IMR-90 (cell line): Measurements from ENCODE around the gene VEGFA. TPM values are rescaled to one million over a fixed set of nuclear protein-coding genes. Genes with fewer than 3 reads are reported as not detected.

Experiments used
- ATAC-seq: fragments of 200-7000 bp; cut with Tn5 transposase; 2 replicates; pipeline ENCODE4 v1.9.1; 2020; ENCODE audit warnings: low read depth, mild to moderate bottlenecking, moderate library complexity
- BruUV-seq: library from RNA; stranded (reverse); fragments of 400-500 nt; replicated peaks from 2 replicates; lab custom pipeline; 2021; lab: Mats Ljungman, UMichigan
- CTCF ChIA-PET: fragments of 300-600 bp; formaldehyde crosslinking; extraction: SDS; loops from one replicate; lab custom pipeline; 2021; ENCODE audit warnings: antibody characterized with exemption; lab: Yijun Ruan, JAX
- POLR2A ChIA-PET: fragments of 300-600 bp; sonication (Branson Sonifier 250); formaldehyde crosslinking; loops from one replicate; lab custom pipeline; 2022; ENCODE audit warnings: antibody characterized with exemption; ENCODE audit not compliant: unreplicated experiment; lab: Charles Lee
- DNase-seq: peaks from one replicate; pipeline ENCODE4 v3.0.0; 2013
- H2AFZ ChIP-seq: replicated peaks from 2 replicates; pipeline ENCODE3; 2013; ENCODE audit warnings: low read length, mild to moderate bottlenecking; ENCODE audit not compliant: poor library complexity
- H2AK5ac ChIP-seq: 2 replicates; pipeline ENCODE4 v1.6.1; 2013; ENCODE audit warnings: low read depth, low read length, inconsistent platforms
- H2AK9ac ChIP-seq: replicated peaks from 2 replicates; pipeline ENCODE3; 2013; ENCODE audit warnings: mild to moderate bottlenecking, low read depth, low read length, moderate library complexity; ENCODE audit not compliant: poor library complexity
- H2BK120ac ChIP-seq: 2 replicates; pipeline ENCODE4 v1.6.1; 2013; ENCODE audit warnings: low read depth, low read length, inconsistent platforms
- H2BK15ac ChIP-seq: 3 replicates; pipeline ENCODE4 v1.6.1; 2013; ENCODE audit warnings: low read depth, low read length, inconsistent platforms
- H2BK20ac ChIP-seq: 2 replicates; pipeline ENCODE4 v1.6.1; 2013; ENCODE audit warnings: low read depth, mild to moderate bottlenecking, inconsistent platforms, low read length, moderate library complexity
- H2BK5ac ChIP-seq: 2 replicates; pipeline ENCODE4 v1.6.1; 2013; ENCODE audit warnings: mild to moderate bottlenecking, low read depth, low read length, inconsistent platforms; ENCODE audit not compliant: poor library complexity, severe bottlenecking
- H3K14ac ChIP-seq: replicated peaks from 2 replicates; pipeline ENCODE4 v1.6.1; 2013; ENCODE audit warnings: low read depth, low read length, inconsistent platforms
- H3K18ac ChIP-seq: 2 replicates; pipeline ENCODE4 v1.6.1; 2013; ENCODE audit warnings: low read depth, low read length, control low read depth
- H3K23ac ChIP-seq: 2 replicates; pipeline ENCODE4 v1.6.1; 2013; ENCODE audit warnings: low read depth, low read length, inconsistent platforms
- H3K27ac ChIP-seq: 2 replicates; pipeline ENCODE4 v1.5.1; 2013; ENCODE audit warnings: mild to moderate bottlenecking, control low read depth, low read length; ENCODE audit not compliant: insufficient read depth
- H3K27me3 ChIP-seq: 2 replicates; pipeline ENCODE4 v1.6.1; 2013; ENCODE audit warnings: low read length; ENCODE audit not compliant: control insufficient read depth, insufficient read depth
- H3K36me3 ChIP-seq: 2 replicates; pipeline ENCODE4 v1.6.1; 2013; ENCODE audit warnings: low read length, mixed read lengths; ENCODE audit not compliant: control insufficient read depth, insufficient read depth
- H3K4ac ChIP-seq: 2 replicates; pipeline ENCODE4 v1.6.1; 2013; ENCODE audit warnings: low read depth, low read length, inconsistent platforms
- H3K4me1 ChIP-seq: 2 replicates; pipeline ENCODE4 v1.6.1; 2013; ENCODE audit warnings: low read length, mixed read lengths; ENCODE audit not compliant: control insufficient read depth, insufficient read depth
- H3K4me2 ChIP-seq: 2 replicates; pipeline ENCODE4 v1.6.1; 2013; ENCODE audit warnings: low read depth, mild to moderate bottlenecking, control low read depth, low read length, moderate library complexity
- H3K4me3 ChIP-seq: 2 replicates; pipeline ENCODE4 v1.5.1; 2013; ENCODE audit warnings: low read depth, mild to moderate bottlenecking, control low read depth, low read length, moderate library complexity; ENCODE audit not compliant: insufficient read depth
- H3K56ac ChIP-seq: 2 replicates; pipeline ENCODE4 v1.6.1; 2013; ENCODE audit warnings: low read length, inconsistent platforms; ENCODE audit not compliant: insufficient read depth; ENCODE audit errors: extremely low read depth
- H3K79me1 ChIP-seq, 2 experiments: 2 replicates each; pipeline ENCODE4 v1.6.1; 2013; ENCODE audit warnings: low read length in 2 of 2, inconsistent platforms in 1 of 2, low read depth in 1 of 2
- H3K9ac ChIP-seq: 2 replicates; pipeline ENCODE4 v1.6.1; 2013; ENCODE audit warnings: low read depth, low read length, control low read depth
- H3K9me1 ChIP-seq: 2 replicates; pipeline ENCODE4 v1.6.1; 2013; ENCODE audit warnings: low read length, inconsistent platforms; ENCODE audit not compliant: insufficient read depth
- H3K9me3 ChIP-seq: 2 replicates; pipeline ENCODE4 v1.6.1; 2013; ENCODE audit warnings: low read length; ENCODE audit not compliant: control insufficient read depth, insufficient read depth
- H4K20me1 ChIP-seq: 2 replicates; pipeline ENCODE4 v1.6.1; 2013; ENCODE audit warnings: low read length, inconsistent platforms; ENCODE audit not compliant: insufficient read depth
- H4K5ac ChIP-seq: 2 replicates; pipeline ENCODE4 v1.6.1; 2013; ENCODE audit warnings: mild to moderate bottlenecking, low read depth, low read length, control low read depth
- H4K8ac ChIP-seq, 2 experiments: 2 replicates each; pipeline ENCODE4 v1.6.1; 2013; ENCODE audit warnings: low read depth in 2 of 2, low read length in 2 of 2, control low read depth in 1 of 2, inconsistent platforms in 1 of 2
- H4K91ac ChIP-seq: 2 replicates; pipeline ENCODE4 v1.6.1; 2013; ENCODE audit warnings: low read depth, low read length, inconsistent platforms; ENCODE audit not compliant: insufficient read depth
- BHLHE40 ChIP-seq: fragments of 150-350 bp; IDR thresholded peaks from 2 replicates; pipeline ENCODE4 v1.6.1; 2016; ENCODE audit warnings: mild to moderate bottlenecking, low read depth, low read length
- CEBPB ChIP-seq: IDR thresholded peaks from 2 replicates; pipeline ENCODE4 v1.6.1; 2012; ENCODE audit warnings: low read depth, low read length, improper control_type of control experiment
- CHD1 ChIP-seq: IDR thresholded peaks from 2 replicates; pipeline ENCODE4 v1.6.1; 2012; ENCODE audit warnings: low read depth, low read length, improper control_type of control experiment
- CTCF ChIP-seq: conservative IDR thresholded peaks from 2 replicates; pipeline ENCODE4 v1.5.1; 2012; ENCODE audit warnings: mild to moderate bottlenecking, low read depth, low read length, improper control_type of control experiment
- ELK1 ChIP-seq: fragments of 150-350 bp; IDR thresholded peaks from 2 replicates; pipeline ENCODE4 v1.6.1; 2016; ENCODE audit warnings: low read depth, mild to moderate bottlenecking, low read length, moderate library complexity, borderline replicate concordance
- FOS ChIP-seq: fragments of 150-350 bp; IDR thresholded peaks from 2 replicates; pipeline ENCODE4 v1.6.1; 2016; ENCODE audit warnings: low read depth, low read length
- MAFK ChIP-seq: IDR thresholded peaks from 2 replicates; pipeline ENCODE4 v1.6.1; 2012; ENCODE audit warnings: low read depth, low read length, improper control_type of control experiment
- MAZ ChIP-seq: IDR thresholded peaks from 2 replicates; pipeline ENCODE4 v1.6.1; 2012; ENCODE audit warnings: low read depth, mild to moderate bottlenecking, low read length, improper control_type of control experiment, moderate library complexity, borderline replicate concordance
- MXI1 ChIP-seq: IDR thresholded peaks from 2 replicates; pipeline ENCODE4 v1.6.1; 2012; ENCODE audit warnings: low read depth, mild to moderate bottlenecking, low read length, moderate library complexity, borderline replicate concordance
- NFE2L2 ChIP-seq: fragments of 150-350 bp; IDR thresholded peaks from 2 replicates; pipeline ENCODE4 v1.6.1; 2016; ENCODE audit warnings: low read depth, mild to moderate bottlenecking, low read length
- POLR2A ChIP-seq: IDR thresholded peaks from 2 replicates; pipeline ENCODE4 v1.6.1; 2012; ENCODE audit warnings: mild to moderate bottlenecking, low read depth, low read length
- RAD21 ChIP-seq: IDR thresholded peaks from 2 replicates; pipeline ENCODE4 v1.6.1; 2012; ENCODE audit warnings: low read length, improper control_type of control experiment
- RCOR1 ChIP-seq: IDR thresholded peaks from 2 replicates; pipeline ENCODE4 v1.6.1; 2012; ENCODE audit warnings: mild to moderate bottlenecking, low read length, improper control_type of control experiment; ENCODE audit not compliant: insufficient replicate concordance
- RFX5 ChIP-seq: IDR thresholded peaks from 2 replicates; pipeline ENCODE4 v1.8.0; 2012; ENCODE audit warnings: low read depth, mild to moderate bottlenecking, low read length, moderate library complexity
- SMC3 ChIP-seq: fragments of 150-350 bp; IDR thresholded peaks from 2 replicates; pipeline ENCODE4 v1.6.1; 2016; ENCODE audit warnings: low read depth, mild to moderate bottlenecking, antibody characterized with exemption, low read length, moderate library complexity
- USF2 ChIP-seq: fragments of 150-350 bp; IDR thresholded peaks from 2 replicates; pipeline ENCODE4 v1.6.1; 2017; ENCODE audit warnings: mild to moderate bottlenecking, antibody characterized with exemption, low read length, low read depth
- WGBS, 2 experiments: methylation state at CpG; one replicate each; pipeline versions ENCODE4 v1.1.5 to v1.1.7; 2013; ENCODE audit warnings: missing lambda C conversion rate in 2 of 2; ENCODE audit not compliant: insufficient read length in 1 of 2; ENCODE audit errors: extremely low coverage in 2 of 2; 5-methylcytosine and 5-hydroxymethylcytosine counted together
- dilution Hi-C: fragments of 300-500 bp; cut with HindIII; formaldehyde crosslinking; loops from one replicate; pipeline ENCODE4 v1.14.3; 2018; ENCODE audit warnings: low sequenced_read_pairs; ENCODE audit not compliant: unreplicated experiment
- in situ Hi-C: fragments of 300-500 bp; cut with MboI; formaldehyde crosslinking; loops from 3 replicates; pipeline ENCODE4 v1.14.3; 2019; ENCODE audit warnings: low sequenced_read_pairs, inconsistent platforms, mixed read lengths
- intact Hi-C: fragments of 100-400 bp; cut with micrococcal nuclease; formaldehyde crosslinking; loops from 2 replicates; pipeline ENCODE4 v1.10.0; 2022
- polyA plus RNA-seq, 3 experiments: library from polyadenylated mRNA; depleted of rRNA; stranded (reverse); fragments of >200 nt; gene quantifications; 2 replicates each; pipeline ENCODE4 v1.2.3, GENCODE V29; 2012; ENCODE audit warnings: low replicate concordance in 1 of 3
- total RNA-seq: library from RNA; depleted of rRNA; stranded (reverse); fragments of >200 nt; gene quantifications from 2 replicates; pipeline ENCODE4 v1.2.3, GENCODE V29; 2012

The VEGFA gene
- total and polyA plus RNA-seq, 2 of the 4 experiments (the other 2 are of a cell fraction): 190 to 234 TPM

GRCh38 chr6:43728586-43728985 lies 41.4 kb upstream of the VEGFA start:
- no peak overlapping the region for H3K27ac ChIP-seq
- H3K9ac ChIP-seq: no peak overlapping the region
- ChIA-PET POLR2A (no interaction called here), CTCF (no interaction called here)
- peaks cover 13% of the 10 kb centered on the region; the same call in 1 of the 2 replicates for H3K9me1 ChIP-seq
- no peak overlapping the region for H2BK120ac ChIP-seq
- H3K36me3 ChIP-seq: no peaks in the 10 kb centered on the region
- H2AFZ ChIP-seq: no peak overlapping the region
- no peak overlapping the region for H2BK5ac ChIP-seq
- no peaks in the 10 kb centered on the region for H3K79me1 ChIP-seq
- no peak overlapping the region for H2BK20ac ChIP-seq
- H3K4me3 ChIP-seq: no peak overlapping the region
- H4K5ac ChIP-seq: no peak overlapping the region
- intact Hi-C loops (no loop called here), in situ Hi-C loops (no loop called here), dilution Hi-C loops (no loop called here)
- ATAC-seq (no peak), DNase-seq (no peak)
- no peak overlapping the region for H2BK15ac ChIP-seq
- no peak overlapping the region for H3K18ac ChIP-seq
- H3K27me3 ChIP-seq: no peaks in the 10 kb centered on the region; the same call in 1 of the 2 replicates
- H3K14ac ChIP-seq: no peak overlapping the region
- no peaks in the 10 kb centered on the region for H3K9me3 ChIP-seq
- no TSS peak for BruUV-seq
- no peak overlapping the region for H4K8ac ChIP-seq
- no peak overlapping the region for H3K56ac ChIP-seq
- H4K20me1 ChIP-seq: no peaks in the 10 kb centered on the region
- WGBS, 2 experiments: no CpG with 5 or more reads among the region's 2 CpGs
- H3K23ac ChIP-seq: no peak overlapping the region
- TF ChIP-seq RFX5 (no peak), BHLHE40 (no peak), RAD21 (no peak), POLR2A (no peak), NFE2L2 (no peak), CTCF (no peak), CEBPB (no peak), USF2 (no peak), MAFK (no peak), RCOR1 (no peak), SMC3 (no peak), ELK1 (no peak), FOS (no peak), MAZ (no peak), CHD1 (no peak), MXI1 (no peak)
- no peak overlapping the region for H3K4ac ChIP-seq
- H2AK9ac ChIP-seq: no peak overlapping the region
- no peak overlapping the region for H3K4me2 ChIP-seq
- peaks cover 19% of the 10 kb centered on the region for H3K4me1 ChIP-seq
- no peak overlapping the region for H2AK5ac ChIP-seq
- H4K91ac ChIP-seq: no peak overlapping the region
